NT2/D1 (cell line): ENCODE data around the gene FGD4.

Experiments
- YY1 ChIP-seq: IDR thresholded peaks from 2 replicates; pipeline ENCODE4 v1.6.1; 2011; ENCODE audit not compliant: insufficient read length, insufficient read depth
- ZNF274 ChIP-seq: IDR thresholded peaks from 2 replicates; pipeline ENCODE4 v1.6.1; 2011; ENCODE audit warnings: mild to moderate bottlenecking, low read depth, low read length

GRCh38 chr12:32509328-32510091, 110.2 kb downstream of the FGD4 start:
- TF ChIP-seq YY1 (no peak), ZNF274 (no peak)
